HL-60 (cell line): Measurements from ENCODE around the gene MAMSTR.

Experiments used
- DNase-seq, 2 experiments: peaks; one replicate each; pipeline ENCODE4 v3.0.0-alpha.2; 2010 to 2020; ENCODE audit warnings: low read depth in 1 of 2, low spot score in 1 of 2
- H3K27ac ChIP-seq: fragments of 250-450 bp; sonication (Bioruptor Pico); replicated peaks from 2 replicates; pipeline ENCODE4 v1.5.1; 2020; ENCODE audit warnings: mild to moderate bottlenecking, moderate library complexity
- H3K27me3 ChIP-seq: fragments of 250-450 bp; sonication (Bioruptor Pico); 2 replicates; pipeline ENCODE4 v1.5.1; 2021; ENCODE audit warnings: mild to moderate bottlenecking, moderate library complexity; ENCODE audit not compliant: insufficient read depth, poor library complexity, severe bottlenecking
- H3K4me3 ChIP-seq: replicated peaks from 2 replicates; pipeline ENCODE4 v1.5.1; 2011; ENCODE audit warnings: mild to moderate bottlenecking, control low read depth, low read length; ENCODE audit not compliant: insufficient read depth
- CTCF ChIP-seq: IDR thresholded peaks from one replicate; pipeline ENCODE4 v1.5.1; 2011; ENCODE audit warnings: low read length, control low read depth, inconsistent platforms; ENCODE audit not compliant: insufficient read depth
- GABPA ChIP-seq: IDR thresholded peaks from 2 replicates; pipeline ENCODE4 v1.6.1; 2012; ENCODE audit warnings: low read depth
- POLR2AphosphoS5 ChIP-seq: IDR thresholded peaks from 2 replicates; pipeline ENCODE4 v1.6.1; 2012; ENCODE audit warnings: low read depth
- SPI1 ChIP-seq: IDR thresholded peaks from 2 replicates; pipeline ENCODE4 v1.6.1; 2012; ENCODE audit warnings: low read depth, mild to moderate bottlenecking, borderline replicate concordance
- TF ChIP-seq, protein P1 (sequence below): IDR thresholded peaks from 2 replicates; pipeline ENCODE4 v1.6.1; 2012; ENCODE audit warnings: low read depth; ENCODE audit not compliant: insufficient replicate concordance

The MAMSTR gene

DNA sequence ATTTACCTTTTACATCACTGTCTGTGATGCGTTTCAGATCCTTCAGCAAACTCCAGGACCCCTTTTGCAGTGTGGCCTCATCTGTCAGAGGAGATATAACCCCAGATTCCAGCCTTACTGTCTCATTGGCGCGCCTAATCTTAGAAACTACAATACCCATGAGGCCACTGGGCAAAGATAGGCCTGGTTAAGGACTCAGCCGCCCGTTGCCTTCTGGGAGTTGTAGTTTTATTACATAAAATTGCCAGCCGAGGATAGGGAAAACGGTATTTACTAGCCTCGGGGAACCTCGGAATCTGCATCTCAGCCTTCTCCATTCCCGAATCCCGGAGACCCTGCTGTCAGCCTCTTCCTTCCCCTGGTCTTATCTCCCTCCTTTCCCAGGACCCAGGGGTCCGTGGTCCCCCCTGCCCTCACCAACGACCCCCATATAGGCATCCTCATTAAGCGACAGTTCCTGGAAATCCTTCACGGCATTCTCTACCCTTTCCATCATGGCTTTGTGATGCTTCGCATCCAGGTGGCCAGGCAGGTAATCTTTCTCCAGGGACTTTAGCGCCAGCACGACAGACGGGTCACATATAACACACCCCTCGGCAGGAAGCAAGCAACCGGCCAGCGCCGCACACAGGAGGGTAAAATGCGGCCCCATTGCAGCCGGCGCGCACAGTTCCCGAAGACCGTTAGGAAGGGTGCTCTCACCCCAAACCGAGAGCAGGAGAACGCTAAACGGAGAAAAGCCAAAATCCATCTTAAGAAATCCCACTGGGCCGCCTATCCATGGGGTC, 25.9 kb upstream of the MAMSTR start:
- TF ChIP-seq POLR2AphosphoS5 (no peak), SPI1 (no peak), GABPA (no peak), CTCF (no peak)
- TF ChIP-seq, protein P1, sequence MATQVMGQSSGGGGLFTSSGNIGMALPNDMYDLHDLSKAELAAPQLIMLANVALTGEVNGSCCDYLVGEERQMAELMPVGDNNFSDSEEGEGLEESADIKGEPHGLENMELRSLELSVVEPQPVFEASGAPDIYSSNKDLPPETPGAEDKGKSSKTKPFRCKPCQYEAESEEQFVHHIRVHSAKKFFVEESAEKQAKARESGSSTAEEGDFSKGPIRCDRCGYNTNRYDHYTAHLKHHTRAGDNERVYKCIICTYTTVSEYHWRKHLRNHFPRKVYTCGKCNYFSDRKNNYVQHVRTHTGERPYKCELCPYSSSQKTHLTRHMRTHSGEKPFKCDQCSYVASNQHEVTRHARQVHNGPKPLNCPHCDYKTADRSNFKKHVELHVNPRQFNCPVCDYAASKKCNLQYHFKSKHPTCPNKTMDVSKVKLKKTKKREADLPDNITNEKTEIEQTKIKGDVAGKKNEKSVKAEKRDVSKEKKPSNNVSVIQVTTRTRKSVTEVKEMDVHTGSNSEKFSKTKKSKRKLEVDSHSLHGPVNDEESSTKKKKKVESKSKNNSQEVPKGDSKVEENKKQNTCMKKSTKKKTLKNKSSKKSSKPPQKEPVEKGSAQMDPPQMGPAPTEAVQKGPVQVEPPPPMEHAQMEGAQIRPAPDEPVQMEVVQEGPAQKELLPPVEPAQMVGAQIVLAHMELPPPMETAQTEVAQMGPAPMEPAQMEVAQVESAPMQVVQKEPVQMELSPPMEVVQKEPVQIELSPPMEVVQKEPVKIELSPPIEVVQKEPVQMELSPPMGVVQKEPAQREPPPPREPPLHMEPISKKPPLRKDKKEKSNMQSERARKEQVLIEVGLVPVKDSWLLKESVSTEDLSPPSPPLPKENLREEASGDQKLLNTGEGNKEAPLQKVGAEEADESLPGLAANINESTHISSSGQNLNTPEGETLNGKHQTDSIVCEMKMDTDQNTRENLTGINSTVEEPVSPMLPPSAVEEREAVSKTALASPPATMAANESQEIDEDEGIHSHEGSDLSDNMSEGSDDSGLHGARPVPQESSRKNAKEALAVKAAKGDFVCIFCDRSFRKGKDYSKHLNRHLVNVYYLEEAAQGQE, result no peak
- Histone ChIP-seq H3K27me3 (peaks cover 3% of the 10 kb centered on the region), H3K27ac (no peak overlapping the region), H3K4me3 (no peak overlapping the region)
- DNase-seq, result peak in 1 of 2 experiments; percentile 54

DNA sequence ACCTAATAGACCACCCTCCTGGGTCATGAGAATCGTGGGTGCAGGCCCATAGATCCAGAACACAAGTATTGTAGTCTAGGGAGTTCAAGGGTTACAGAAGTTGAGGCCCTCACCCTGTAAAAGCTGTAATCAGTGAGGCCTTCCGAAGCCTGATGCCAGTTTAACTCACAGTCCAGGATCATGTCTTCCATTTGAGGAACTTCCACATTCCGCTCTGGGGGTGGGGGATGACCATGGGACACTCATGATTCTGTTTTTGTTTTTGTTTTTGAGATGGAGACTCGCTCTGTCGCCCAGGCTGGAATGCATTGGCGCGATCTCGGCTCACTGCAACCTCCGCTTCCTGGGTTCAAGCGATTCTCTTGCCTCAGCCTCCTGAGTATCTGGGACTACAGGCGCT, 22.6 kb upstream of the MAMSTR start:
- Histone ChIP-seq H3K27me3 (peaks cover 8% of the 10 kb centered on the region), H3K27ac (no peak overlapping the region), H3K4me3 (no peak overlapping the region)
- DNase-seq, result no peak
- TF ChIP-seq POLR2AphosphoS5 (no peak), CTCF (no peak), GABPA (no peak), SPI1 (no peak)
- TF ChIP-seq, protein P1, result no peak

DNA sequence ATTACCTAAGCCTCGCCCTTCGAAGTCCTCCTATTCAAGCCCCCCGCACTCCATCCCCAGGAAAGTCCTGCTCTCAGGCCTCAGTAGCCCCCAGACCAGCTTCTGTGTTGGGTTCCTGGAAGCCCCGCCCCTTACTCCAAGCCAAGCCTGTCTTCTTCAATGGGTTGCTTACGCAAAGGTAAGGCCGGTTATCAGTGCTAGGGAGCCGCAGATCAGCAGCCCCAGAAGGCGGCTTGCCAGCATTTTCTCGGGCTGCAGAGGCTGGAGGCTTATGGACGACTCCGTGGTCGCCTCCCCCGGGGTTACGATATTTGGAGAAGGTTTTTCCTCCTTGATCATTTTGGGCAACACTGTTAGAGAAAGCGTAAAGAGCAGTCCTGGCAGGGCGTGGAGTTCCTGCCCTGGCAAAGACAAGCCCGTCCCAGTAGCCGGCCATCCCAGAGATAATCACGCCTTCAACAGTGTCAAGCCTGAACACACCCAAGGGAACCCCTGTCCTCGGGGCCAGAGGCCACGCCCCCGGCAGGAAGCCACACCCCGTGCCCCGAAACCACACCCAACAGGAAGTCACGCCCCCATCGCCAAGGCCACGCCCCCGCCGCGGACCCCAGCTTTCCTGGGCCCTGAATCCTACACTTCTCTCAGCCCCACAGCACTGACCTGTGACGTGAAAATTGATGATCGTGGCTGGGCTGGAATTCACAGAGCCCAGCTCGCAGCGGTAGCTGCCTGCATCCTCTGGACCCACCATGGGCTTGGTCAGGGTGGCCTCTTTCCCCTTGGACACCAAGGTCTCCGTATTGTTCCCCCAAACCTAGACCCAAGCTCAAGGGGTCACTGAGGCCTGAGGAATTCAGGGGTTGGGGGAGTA, 21.8 kb upstream of the MAMSTR start:
- H3K27me3 ChIP-seq, result peaks cover 8% of the 10 kb centered on the region
- DNase-seq, result no peak
- no peak for TF ChIP-seq GABPA
- TF ChIP-seq CTCF, result no peak
- no peak for TF ChIP-seq POLR2AphosphoS5
- TF ChIP-seq SPI1, result no peak
- TF ChIP-seq, protein P1, result no peak
- no peak overlapping the region for H3K27ac ChIP-seq
- no peak overlapping the region for H3K4me3 ChIP-seq
